Activated T-cell treated with anti-CD3 and anti-CD28 coated beads, Interleukin-2, amount 50 U/mL, for 72 hours (primary cell): ENCODE measurements around the gene PDYN. TPM values are rescaled to one million over a fixed set of nuclear protein-coding genes. Genes with fewer than 3 reads are reported as not detected.

Source experiments
- ATAC-seq, 2 donors: fragments of 150-1000 bp; cut with Tn5 transposase; replicated peaks in 1 of 2; 2 replicates each; pipeline ENCODE4 v1.10.0; 2021; ENCODE audit warnings: moderate library complexity in 2 of 2, mild to moderate bottlenecking in 1 of 2
- DNase-seq, 2 donors: peaks; one replicate each; pipeline ENCODE4 v3.0.0; 2021 to 2022; ENCODE audit warnings: mixed read lengths in 1 of 2
- H3K27ac Mint-ChIP-seq: one replicate; pipeline ENCODE4 v1.8.0; 2022; ENCODE audit warnings: mild to moderate bottlenecking, moderate library complexity, mixed read lengths
- H3K27me3 Mint-ChIP-seq: one replicate; pipeline ENCODE4 v1.8.0; 2022; ENCODE audit warnings: low read depth, mixed read lengths
- H3K36me3 Mint-ChIP-seq, 2 donors: one replicate each; pipeline ENCODE4 v1.8.0; 2022; ENCODE audit warnings: mixed read lengths in 2 of 2, mild to moderate bottlenecking in 1 of 2; ENCODE audit not compliant: insufficient read depth in 2 of 2
- H3K4me1 Mint-ChIP-seq: one replicate; pipeline ENCODE4 v1.8.0; 2022; ENCODE audit warnings: low read depth, mixed read lengths
- H3K4me3 Mint-ChIP-seq, 2 donors: one replicate each; pipeline ENCODE4 v1.8.0; 2022; ENCODE audit warnings: mild to moderate bottlenecking in 2 of 2, mixed read lengths in 2 of 2, moderate library complexity in 2 of 2
- H3K9me3 Mint-ChIP-seq, 2 donors: one replicate each; pipeline ENCODE4 v1.8.0; 2022; ENCODE audit warnings: mixed read lengths in 2 of 2
- total RNA-seq, 2 donors: library from RNA; stranded (reverse); gene quantifications; one replicate each; pipeline ENCODE4 v1.2.3, GENCODE V29; 2022

PDYN gene
- total RNA-seq, 2 donors from 2014 or later: not detected

- no peak overlapping the region for H3K27ac Mint-ChIP-seq
- DNase-seq: no peak
- peaks cover 9% of the 10 kb centered on the region for H3K27me3 Mint-ChIP-seq
- H3K4me1 Mint-ChIP-seq: no peaks in the 10 kb centered on the region
- ATAC-seq: no peak
- no peaks in the 10 kb centered on the region for H3K9me3 Mint-ChIP-seq
- no peaks in the 10 kb centered on the region for H3K36me3 Mint-ChIP-seq
- H3K4me3 Mint-ChIP-seq: no peak overlapping the region
These were observed 38.6 kb downstream of the PDYN start for GRCh38 chr20:1955217-1955616.

DNA sequence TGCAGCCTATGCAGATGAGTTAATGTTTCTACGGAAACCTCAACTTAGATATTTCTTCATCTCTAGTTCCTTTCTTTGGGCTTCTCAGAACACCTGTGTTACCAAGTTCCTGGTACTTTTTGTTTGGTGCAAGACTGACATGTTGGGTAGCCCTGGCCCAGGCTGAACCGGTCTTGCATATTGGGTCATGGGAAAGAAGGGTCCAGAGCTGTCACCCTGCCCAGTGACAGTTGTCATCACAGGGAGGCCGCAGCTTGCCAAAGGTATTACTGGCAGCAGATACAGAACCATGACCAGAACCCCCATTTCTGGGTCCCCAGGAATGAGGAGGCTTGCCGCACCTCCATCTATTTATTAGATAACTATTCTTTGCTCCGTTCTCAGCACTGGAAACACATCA is 40.2 kb downstream of the PDYN start:
- H3K27me3 Mint-ChIP-seq: peaks cover 14% of the 10 kb centered on the region
- H3K4me1 Mint-ChIP-seq: no peaks in the 10 kb centered on the region
- no peak overlapping the region for H3K4me3 Mint-ChIP-seq

DNA sequence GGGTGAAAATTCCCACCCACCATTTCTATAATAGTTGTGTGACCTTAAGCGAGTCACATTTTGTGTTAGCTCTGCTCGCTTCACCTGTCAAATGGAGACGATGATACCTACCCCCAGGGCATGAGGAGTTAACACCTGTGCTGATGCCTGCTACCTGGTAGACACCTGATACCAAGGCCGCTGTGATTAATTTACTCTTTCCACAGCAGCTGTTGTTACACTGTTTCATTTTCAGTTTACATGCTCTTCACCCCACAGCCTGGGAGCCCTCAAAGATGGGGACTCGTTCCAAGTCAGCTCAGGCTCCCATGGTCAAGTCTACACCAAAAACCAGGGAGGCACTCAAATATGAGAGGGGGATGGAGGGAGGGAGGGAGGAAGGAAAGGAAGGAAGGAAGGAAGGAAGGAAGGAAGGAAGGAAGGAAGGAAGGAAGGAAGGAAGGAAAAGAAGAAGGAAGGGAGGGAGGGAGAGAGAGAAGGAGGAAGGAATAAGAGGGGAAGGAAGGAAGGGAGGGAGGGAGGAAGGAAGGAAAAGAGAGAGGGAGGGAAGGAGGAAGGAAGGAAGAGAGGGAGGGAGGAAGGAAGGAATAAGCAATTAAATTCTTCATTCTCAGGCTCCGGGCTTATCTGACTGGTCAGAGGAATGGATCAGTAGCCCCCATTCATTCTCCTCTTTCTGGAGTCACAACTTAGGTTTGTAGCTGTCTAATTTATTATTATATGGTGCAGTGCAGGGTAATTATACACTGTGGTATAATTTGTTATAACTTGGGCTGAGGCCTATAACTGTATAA is 40.9 kb downstream of the PDYN start:
- Mint-ChIP-seq H3K27ac (no peak overlapping the region), H3K4me3 (no peak overlapping the region), H3K36me3 (no peaks in the 10 kb centered on the region), H3K4me1 (no peaks in the 10 kb centered on the region), H3K9me3 (no peaks in the 10 kb centered on the region), H3K27me3 (peaks cover 19% of the 10 kb centered on the region)
- no peak for DNase-seq
- ATAC-seq: no peak

More for the DNA sequence above, 40.2 kb downstream of the PDYN start:
- no peak for DNase-seq
- H3K27ac Mint-ChIP-seq: no peak overlapping the region
- H3K9me3 Mint-ChIP-seq: no peaks in the 10 kb centered on the region
- no peak for ATAC-seq
- H3K36me3 Mint-ChIP-seq: no peaks in the 10 kb centered on the region

DNA sequence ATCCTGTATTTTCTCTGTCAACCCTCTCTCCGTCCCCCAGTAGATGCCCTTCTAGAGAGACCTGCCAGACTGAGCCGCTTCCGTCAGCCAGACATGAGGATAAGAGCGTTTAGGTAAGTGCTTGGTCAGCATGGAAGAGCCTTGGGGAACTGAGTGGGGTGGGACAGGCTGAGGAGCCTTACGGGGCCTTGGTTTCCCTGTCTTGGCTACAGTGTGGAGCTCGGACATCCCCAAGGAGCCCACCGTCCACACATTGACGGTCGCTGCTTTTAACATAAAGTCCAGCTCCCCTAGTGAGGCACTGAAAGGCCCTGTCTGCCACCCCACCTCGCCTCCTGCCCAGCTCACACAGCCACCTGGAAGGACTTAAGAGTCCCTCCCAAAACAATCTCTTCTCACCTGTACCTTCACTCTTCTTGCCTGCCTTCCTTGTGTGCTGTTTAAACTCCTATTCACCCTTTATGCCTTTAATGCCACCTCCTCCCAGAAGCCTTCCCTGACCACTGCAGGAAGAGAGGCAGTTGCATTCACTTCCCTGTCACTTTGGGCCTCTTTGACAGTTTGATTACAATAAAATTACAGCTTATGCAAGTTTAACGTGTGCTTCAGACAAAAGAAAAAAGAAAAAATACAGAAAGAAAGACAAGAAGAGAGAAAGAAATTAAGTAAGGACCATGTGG is 42.3 kb downstream of the PDYN start:
- Mint-ChIP-seq H3K4me3 (no peak overlapping the region), H3K9me3 (no peaks in the 10 kb centered on the region), H3K36me3 (no peaks in the 10 kb centered on the region), H3K27me3 (peaks cover 21% of the 10 kb centered on the region), H3K27ac (no peak overlapping the region), H3K4me1 (no peaks in the 10 kb centered on the region)
- no peak for ATAC-seq
- no peak for DNase-seq

GRCh38 chr20:1950836-1951235 is 43.0 kb downstream of the PDYN start:
- Mint-ChIP-seq H3K4me3 (no peak overlapping the region), H3K27ac (no peak overlapping the region), H3K9me3 (no peaks in the 10 kb centered on the region), H3K27me3 (peaks cover 22% of the 10 kb centered on the region), H3K36me3 (no peaks in the 10 kb centered on the region), H3K4me1 (no peaks in the 10 kb centered on the region)
- ATAC-seq: no peak
- DNase-seq: no peak

- H3K36me3 Mint-ChIP-seq: no peaks in the 10 kb centered on the region
- H3K9me3 Mint-ChIP-seq: no peaks in the 10 kb centered on the region
- H3K27me3 Mint-ChIP-seq: peaks cover 22% of the 10 kb centered on the region
- DNase-seq: no peak
- no peaks in the 10 kb centered on the region for H3K4me1 Mint-ChIP-seq
- no peak overlapping the region for H3K27ac Mint-ChIP-seq
- ATAC-seq: no peak
- no peak overlapping the region for H3K4me3 Mint-ChIP-seq
These were observed 44.3 kb downstream of the PDYN start for GRCh38 chr20:1949347-1950100.

DNA sequence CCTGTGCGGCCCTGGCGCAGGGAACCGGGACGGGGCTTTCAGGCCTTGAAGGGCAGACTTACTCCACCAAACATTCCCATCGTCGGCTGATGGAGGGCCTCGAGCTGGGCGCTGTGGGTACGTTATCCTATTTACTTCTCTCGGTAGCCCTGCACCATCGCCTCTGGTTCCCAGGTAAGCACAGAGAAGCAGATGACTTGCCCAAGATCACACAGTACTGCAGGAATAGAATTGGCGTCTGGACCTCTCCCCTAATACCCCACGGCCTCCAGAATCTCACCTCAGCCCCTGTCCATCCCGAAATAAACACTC is 46.4 kb downstream of the PDYN start:
- no peaks in the 10 kb centered on the region for H3K36me3 Mint-ChIP-seq
- peaks cover 37% of the 10 kb centered on the region for H3K27me3 Mint-ChIP-seq
- no peaks in the 10 kb centered on the region for H3K4me1 Mint-ChIP-seq
- H3K9me3 Mint-ChIP-seq: no peaks in the 10 kb centered on the region
- H3K4me3 Mint-ChIP-seq: no peak overlapping the region
- no peak for DNase-seq
- H3K27ac Mint-ChIP-seq: no peak overlapping the region
- ATAC-seq: no peak

DNA sequence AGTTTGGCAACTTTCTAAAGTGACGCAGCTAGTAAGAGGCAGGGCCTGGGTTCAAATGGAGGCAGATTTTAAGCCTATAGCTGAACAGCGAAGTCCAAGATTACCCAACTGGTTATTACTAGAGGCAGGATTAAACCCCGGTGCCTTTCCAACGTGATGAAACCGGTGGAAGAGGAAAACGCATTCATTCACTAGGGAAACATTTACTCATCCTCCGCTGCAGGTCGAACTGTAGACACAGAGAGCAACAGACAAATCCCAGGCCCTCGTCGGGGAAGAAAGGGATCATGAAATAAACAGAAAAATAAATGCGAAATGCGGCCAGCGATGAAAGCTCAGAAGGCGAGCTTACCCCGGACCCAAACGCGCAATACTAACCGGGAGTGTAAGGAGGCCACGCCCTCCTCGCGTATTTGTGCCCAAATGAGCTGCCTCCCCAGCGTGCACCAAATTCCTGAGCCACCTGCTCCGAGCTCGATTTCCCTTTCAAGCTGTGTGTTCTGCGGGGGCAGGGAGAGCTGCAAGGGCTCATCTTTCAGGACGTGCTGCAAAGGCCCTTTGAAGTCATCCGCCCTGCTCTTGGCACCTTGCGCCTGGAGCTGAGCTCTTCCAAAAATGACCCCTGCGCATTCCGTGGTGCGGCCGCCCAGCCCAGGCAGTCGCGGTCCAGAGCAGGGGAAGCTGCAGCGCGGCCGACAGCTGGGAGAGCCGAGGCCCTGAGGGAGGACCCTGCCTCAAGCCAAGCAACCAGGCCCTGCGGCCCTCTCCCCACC is 46.9 kb downstream of the PDYN start:
- Mint-ChIP-seq H3K4me3 (peak overlapping the region; percentile 13 to 20), H3K4me1 (no peaks in the 10 kb centered on the region), H3K9me3 (no peaks in the 10 kb centered on the region), H3K36me3 (no peaks in the 10 kb centered on the region), H3K27ac (no peak overlapping the region), H3K27me3 (peaks cover 42% of the 10 kb centered on the region)
- ATAC-seq: no peak
- no peak for DNase-seq

DNA sequence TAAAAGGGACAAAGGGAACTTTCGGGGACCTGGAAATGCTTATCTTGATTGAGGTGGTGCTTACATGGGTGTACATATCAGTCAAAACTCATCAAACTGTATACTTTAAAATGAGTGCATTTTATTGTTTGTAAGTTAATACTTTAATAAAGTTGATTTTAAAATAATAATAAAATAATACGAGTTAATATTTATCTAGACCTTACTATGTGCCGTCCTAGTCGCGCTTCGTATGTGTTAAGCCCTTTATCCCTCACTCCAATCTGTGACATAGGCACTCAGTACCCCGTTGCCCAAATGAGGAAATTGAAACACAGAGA is 47.5 kb downstream of the PDYN start:
- Mint-ChIP-seq H3K27ac (no peak overlapping the region), H3K4me1 (no peaks in the 10 kb centered on the region), H3K4me3 (no peak overlapping the region), H3K36me3 (no peaks in the 10 kb centered on the region), H3K27me3 (peaks cover 42% of the 10 kb centered on the region), H3K9me3 (no peaks in the 10 kb centered on the region)
- ATAC-seq (no peak), DNase-seq (no peak)

DNA sequence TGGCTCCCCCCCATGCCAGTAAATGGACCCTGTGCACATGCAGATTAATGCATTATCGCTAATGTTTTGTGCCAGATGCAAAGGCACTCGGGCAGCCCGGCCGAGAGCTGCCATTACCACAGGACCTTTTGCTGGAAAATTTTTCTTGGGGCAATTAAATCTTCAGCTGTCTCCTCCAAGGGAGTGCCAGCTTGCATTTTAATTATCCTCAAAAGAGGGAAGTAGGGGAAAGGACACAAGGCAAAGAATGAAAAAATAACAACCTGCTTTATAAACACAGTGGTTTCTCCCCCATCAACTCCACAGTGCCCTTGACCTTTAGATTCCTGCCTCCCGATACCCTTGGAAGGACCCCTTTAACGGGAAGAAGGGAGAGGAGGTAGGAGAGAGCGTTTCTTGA is 48.2 kb downstream of the PDYN start:
- Mint-ChIP-seq H3K27ac (no peak overlapping the region), H3K9me3 (no peaks in the 10 kb centered on the region), H3K36me3 (no peaks in the 10 kb centered on the region), H3K27me3 (peaks cover 42% of the 10 kb centered on the region), H3K4me3 (no peak overlapping the region), H3K4me1 (no peaks in the 10 kb centered on the region)
- DNase-seq (no peak), ATAC-seq (no peak)

GRCh38 chr20:1945134-1945618 is 48.7 kb downstream of the PDYN start:
- no peaks in the 10 kb centered on the region for H3K4me1 Mint-ChIP-seq
- no peak for ATAC-seq

GRCh38 chr20:1944345-1945091 is 49.3 kb downstream of the PDYN start:
- H3K4me3 Mint-ChIP-seq: no peak overlapping the region
- H3K36me3 Mint-ChIP-seq: no peaks in the 10 kb centered on the region
- no peak overlapping the region for H3K27ac Mint-ChIP-seq
- no peak for ATAC-seq
- peaks cover 42% of the 10 kb centered on the region for H3K27me3 Mint-ChIP-seq
- DNase-seq: no peak
- no peaks in the 10 kb centered on the region for H3K9me3 Mint-ChIP-seq
- H3K4me1 Mint-ChIP-seq: no peaks in the 10 kb centered on the region

More at GRCh38 chr20:1945134-1945618, 48.7 kb downstream of the PDYN start:
- Mint-ChIP-seq H3K27me3 (peaks cover 42% of the 10 kb centered on the region), H3K27ac (no peak overlapping the region), H3K4me3 (no peak overlapping the region), H3K9me3 (no peaks in the 10 kb centered on the region), H3K36me3 (no peaks in the 10 kb centered on the region)
- DNase-seq: no peak
